ENCODE results near the gene PDE2A.

DNA sequence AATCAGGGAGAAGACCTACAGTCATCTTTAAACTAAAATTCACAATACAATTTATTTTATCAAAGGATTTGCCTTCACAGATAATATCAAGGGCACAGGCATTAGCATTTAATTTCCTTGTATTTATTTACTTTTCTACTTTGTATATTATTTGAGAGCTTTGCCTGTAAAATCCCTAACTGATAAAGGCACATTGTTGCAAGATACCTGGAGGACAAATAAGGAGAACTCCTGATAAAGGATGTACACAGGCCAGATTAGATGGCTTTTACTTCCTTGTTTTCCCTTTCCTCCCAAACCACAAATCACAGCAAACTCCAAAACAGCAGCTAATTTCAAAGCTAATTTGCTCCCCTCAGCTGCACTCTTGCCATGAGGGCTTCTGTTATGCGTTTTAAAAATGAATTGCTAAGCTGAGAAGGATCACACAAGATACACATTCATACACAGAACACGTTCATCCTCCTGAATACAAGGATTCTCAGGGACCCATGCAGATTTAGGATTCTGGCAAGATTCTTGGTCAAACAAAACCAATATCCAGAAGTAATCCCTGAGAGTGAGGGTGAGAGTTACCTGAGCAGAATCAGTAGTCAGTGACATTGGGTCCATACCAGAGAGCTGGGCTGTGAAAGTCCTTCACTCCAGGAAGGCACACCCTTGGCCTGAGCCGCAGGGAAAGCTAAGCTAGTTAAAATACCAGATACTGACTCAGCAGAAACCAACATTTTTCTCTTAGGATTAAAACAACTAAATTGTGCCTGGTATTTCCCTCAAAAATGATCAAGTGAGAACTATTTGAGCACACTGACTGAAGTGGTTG lies 139.6 kb downstream of the PDE2A start:
- no peak for TF ChIP-seq POLR2A (IDR thresholded peaks at IDR 0.05)
- TF ChIP-seq POLR2AphosphoS5 (IDR thresholded peaks at IDR 0.05), result no peak
- TF ChIP-seq, protein P1, sequence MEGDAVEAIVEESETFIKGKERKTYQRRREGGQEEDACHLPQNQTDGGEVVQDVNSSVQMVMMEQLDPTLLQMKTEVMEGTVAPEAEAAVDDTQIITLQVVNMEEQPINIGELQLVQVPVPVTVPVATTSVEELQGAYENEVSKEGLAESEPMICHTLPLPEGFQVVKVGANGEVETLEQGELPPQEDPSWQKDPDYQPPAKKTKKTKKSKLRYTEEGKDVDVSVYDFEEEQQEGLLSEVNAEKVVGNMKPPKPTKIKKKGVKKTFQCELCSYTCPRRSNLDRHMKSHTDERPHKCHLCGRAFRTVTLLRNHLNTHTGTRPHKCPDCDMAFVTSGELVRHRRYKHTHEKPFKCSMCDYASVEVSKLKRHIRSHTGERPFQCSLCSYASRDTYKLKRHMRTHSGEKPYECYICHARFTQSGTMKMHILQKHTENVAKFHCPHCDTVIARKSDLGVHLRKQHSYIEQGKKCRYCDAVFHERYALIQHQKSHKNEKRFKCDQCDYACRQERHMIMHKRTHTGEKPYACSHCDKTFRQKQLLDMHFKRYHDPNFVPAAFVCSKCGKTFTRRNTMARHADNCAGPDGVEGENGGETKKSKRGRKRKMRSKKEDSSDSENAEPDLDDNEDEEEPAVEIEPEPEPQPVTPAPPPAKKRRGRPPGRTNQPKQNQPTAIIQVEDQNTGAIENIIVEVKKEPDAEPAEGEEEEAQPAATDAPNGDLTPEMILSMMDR (IDR thresholded peaks at IDR 0.05), result no peak

Measured in breast epithelium (tissue), 3 donors.